GM19035 (cell line): ENCODE measurements around the gene SYT4.

Experiments used
- ATAC-seq: cut with Tn5 transposase; IDR thresholded peaks from one replicate; pipeline ENCODE4 v1.9.1; 2021; ENCODE audit not compliant: unreplicated experiment

The SYT4 gene

DNA sequence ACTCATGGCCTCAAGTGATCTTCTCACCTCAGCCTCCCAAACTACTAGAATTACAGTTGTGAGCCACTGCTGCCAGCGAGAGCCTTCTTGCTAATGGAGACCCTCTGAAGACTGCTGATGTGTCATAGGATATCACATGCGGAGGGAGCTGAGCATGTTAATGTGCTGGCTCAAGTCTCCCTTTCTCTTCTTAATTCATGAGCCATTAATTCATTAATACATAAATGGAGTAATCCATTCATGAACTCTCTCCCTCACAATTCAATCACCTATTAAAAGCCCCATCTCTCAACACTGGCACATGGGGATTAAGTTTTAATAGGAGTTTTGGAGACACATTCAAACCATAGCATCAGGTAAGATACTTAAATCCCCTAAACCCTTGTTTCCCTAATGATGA is 54.8 kb downstream of the SYT4 start:
- ATAC-seq, result no peak

DNA sequence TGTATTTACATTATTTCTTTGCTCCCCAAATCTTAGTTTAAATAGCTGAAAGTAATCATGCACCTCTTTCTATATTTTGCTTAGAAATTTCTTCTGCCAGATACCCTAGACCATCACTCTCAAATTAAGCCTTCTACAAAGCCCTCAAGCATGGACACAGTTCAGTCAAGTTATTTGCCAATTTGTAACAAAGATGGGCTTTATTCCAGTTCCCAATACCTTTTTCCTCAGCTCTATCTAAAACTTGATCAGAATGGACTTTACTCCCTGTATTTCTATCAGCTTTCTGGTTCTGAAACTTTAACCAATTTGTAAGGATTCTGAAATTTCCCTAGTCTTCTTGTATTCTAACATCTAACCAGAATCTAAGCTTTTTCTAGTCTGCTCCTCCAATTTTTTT is 56.6 kb downstream of the SYT4 start:
- no peak for ATAC-seq
